ENCODE results near the gene DNAAF9. TPM values are rescaled to one million over a fixed set of nuclear protein-coding genes. Genes with fewer than 3 reads are reported as not detected.

Gene DNAAF9
- total RNA-seq, 4 donors from 2014 or later, result 7.1 to 11.5 (median 8.4) TPM

DNA sequence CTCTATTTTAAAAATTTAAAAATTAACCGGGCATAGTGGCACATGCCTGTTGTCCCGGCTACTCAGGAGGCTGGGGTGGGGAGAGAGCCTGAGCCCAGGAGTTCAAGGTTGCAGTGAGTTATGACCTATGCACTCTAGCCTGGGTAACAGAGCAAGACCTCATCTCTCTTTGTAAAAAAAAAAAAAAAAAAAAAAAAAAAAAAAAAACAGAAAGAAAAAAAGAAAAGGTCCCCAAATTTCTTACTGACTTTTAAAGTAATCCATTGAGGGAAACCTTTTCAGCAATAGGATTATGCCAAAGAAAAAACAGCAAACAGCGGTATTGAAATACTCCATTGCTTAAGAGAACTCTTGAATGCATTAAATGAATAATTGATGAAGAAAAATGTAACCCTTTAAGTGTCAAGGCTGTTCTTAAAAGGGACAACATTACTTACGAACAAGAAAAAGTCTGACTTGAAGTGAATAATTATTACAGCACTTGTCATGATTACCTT, 6.0 kb upstream of the DNAAF9 start:
- TF ChIP-seq, protein P1, sequence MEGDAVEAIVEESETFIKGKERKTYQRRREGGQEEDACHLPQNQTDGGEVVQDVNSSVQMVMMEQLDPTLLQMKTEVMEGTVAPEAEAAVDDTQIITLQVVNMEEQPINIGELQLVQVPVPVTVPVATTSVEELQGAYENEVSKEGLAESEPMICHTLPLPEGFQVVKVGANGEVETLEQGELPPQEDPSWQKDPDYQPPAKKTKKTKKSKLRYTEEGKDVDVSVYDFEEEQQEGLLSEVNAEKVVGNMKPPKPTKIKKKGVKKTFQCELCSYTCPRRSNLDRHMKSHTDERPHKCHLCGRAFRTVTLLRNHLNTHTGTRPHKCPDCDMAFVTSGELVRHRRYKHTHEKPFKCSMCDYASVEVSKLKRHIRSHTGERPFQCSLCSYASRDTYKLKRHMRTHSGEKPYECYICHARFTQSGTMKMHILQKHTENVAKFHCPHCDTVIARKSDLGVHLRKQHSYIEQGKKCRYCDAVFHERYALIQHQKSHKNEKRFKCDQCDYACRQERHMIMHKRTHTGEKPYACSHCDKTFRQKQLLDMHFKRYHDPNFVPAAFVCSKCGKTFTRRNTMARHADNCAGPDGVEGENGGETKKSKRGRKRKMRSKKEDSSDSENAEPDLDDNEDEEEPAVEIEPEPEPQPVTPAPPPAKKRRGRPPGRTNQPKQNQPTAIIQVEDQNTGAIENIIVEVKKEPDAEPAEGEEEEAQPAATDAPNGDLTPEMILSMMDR (IDR thresholded peaks at IDR 0.05), result no peak
- no peak for TF ChIP-seq POLR2A (IDR thresholded peaks at IDR 0.05)
- WGBS, 2 donors, result 76 to 82% methylated on average over 4 of the region's 4 CpGs
- intact Hi-C loops (cut with DNase I; ENCODE audit: low total_unique reads), result no loop called here
- DNase-seq (ENCODE audit: low spot score in 2 of 2), result no peak
- H3K4me3 ChIP-seq (ENCODE audit: low read depth, poor library complexity, severe bottlenecking), result no peak overlapping the region

GRCh38 chr20:3412600-3413392, 5.3 kb upstream of the DNAAF9 start:
- WGBS, 2 donors, result 85 to 86% methylated on average over 11 of the region's 11 CpGs
- DNase-seq (ENCODE audit: low spot score in 2 of 2), result peak in 1 of 2 donors; percentile 39
- H3K4me3 ChIP-seq (ENCODE audit: low read depth, poor library complexity, severe bottlenecking), result no peak overlapping the region
- TF ChIP-seq, protein P1 (IDR thresholded peaks at IDR 0.05), result no peak
- no peak for TF ChIP-seq POLR2A (IDR thresholded peaks at IDR 0.05)
- intact Hi-C loops (cut with DNase I; ENCODE audit: low total_unique reads), result no loop called here

DNA sequence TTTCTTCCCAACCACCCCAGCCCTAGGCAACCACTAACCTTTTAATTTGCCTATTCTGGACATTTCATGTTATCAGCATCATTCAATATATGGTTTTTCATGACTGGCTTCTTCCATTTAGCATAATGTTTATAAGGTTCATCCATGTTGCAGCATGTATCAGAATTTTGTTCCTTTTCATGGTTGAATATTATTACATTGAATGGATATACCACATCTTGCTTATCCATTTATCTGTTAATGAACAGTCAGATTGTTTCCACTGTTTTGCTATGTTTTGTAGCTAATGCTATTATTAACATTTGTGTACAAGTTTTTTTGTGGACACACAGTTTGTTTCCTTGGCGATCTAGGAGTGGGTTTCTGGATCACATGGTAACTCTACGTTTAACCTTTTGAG, 3.0 kb upstream of the DNAAF9 start:
- intact Hi-C loops (cut with DNase I; ENCODE audit: low total_unique reads), result no loop called here
- WGBS, 2 donors, result 90 to 93% methylated on average over 2 of the region's 2 CpGs

DNA sequence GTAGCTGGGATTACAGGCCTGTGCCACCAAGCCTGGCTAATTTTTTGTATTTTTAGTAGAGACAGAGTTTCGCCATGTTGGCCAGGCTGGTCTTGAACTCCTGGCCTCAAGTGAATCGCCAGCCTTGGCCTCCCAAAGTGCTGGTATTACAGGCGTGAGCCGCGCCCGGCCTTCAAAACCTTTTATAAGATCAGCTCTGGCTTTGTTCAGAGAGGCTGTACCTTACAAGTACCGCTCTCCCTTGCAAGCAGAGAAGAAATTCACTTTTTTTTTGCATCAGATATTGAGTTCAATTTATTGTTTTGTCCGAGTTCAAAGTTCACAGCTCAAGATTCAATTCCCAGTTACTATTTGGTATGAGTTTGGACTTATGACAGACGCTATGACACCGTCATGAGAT, 1.9 kb upstream of the DNAAF9 start:
- no peak overlapping the region for H3K4me3 ChIP-seq (ENCODE audit: low read depth, poor library complexity, severe bottlenecking)
- 95 to 98% methylated on average over 10 of the region's 10 CpGs for WGBS, 2 donors
- DNase-seq (ENCODE audit: low spot score in 2 of 2), result peak in 1 of 2 donors; percentile 54
- intact Hi-C loops (cut with DNase I; ENCODE audit: low total_unique reads), result no loop called here
- no peak for TF ChIP-seq POLR2A (IDR thresholded peaks at IDR 0.05)
- TF ChIP-seq, protein P1 (IDR thresholded peaks at IDR 0.05), result no peak

More for the DNA sequence above, 3.0 kb upstream of the DNAAF9 start:
- no peak for DNase-seq (ENCODE audit: low spot score in 2 of 2)
- TF ChIP-seq POLR2A (IDR thresholded peaks at IDR 0.05), result no peak
- TF ChIP-seq, protein P1 (IDR thresholded peaks at IDR 0.05), result no peak
- no peak overlapping the region for H3K4me3 ChIP-seq (ENCODE audit: low read depth, poor library complexity, severe bottlenecking)

GRCh38 chr20:3407771-3408637, 535 bp upstream of the DNAAF9 start:
- intact Hi-C loops (cut with DNase I; ENCODE audit: low total_unique reads), result no loop called here
- TF ChIP-seq, protein P1 (IDR thresholded peaks at IDR 0.05), result no peak
- TF ChIP-seq POLR2A (IDR thresholded peaks at IDR 0.05), result no peak
- 1 to 2% methylated on average over 15 to 27 of the region's 59 CpGs for WGBS, 2 donors
- peak overlapping the region; percentile 68 for H3K4me3 ChIP-seq (ENCODE audit: low read depth, poor library complexity, severe bottlenecking)
- peak; percentile 70 to 95 for DNase-seq (ENCODE audit: low spot score in 2 of 2)

Measured in lower leg skin (tissue), 4 donors.